ENCODE results near the gene HSD11B1. TPM values are rescaled to one million over a fixed set of nuclear protein-coding genes. Genes with fewer than 3 reads are reported as not detected.

The HSD11B1 gene
- total RNA-seq, 1 experiment from 2014 or later: not detected

- TF ChIP-seq ATF6 (CRISPR knock-in tag; IDR thresholded peaks at IDR 0.05): no peak
Measured at GRCh38 chr1:209727785-209728184, 23.1 kb downstream of the HSD11B1 start (continued).

- no peak overlapping the region for H3K27ac Mint-ChIP-seq
- no peak overlapping the region for H3K4me3 Mint-ChIP-seq
Measured at GRCh38 chr1:209728466-209728865, 23.8 kb downstream of the HSD11B1 start.

GRCh38 chr1:209729436-209729835 lies 24.8 kb downstream of the HSD11B1 start:
- DNase-seq (ENCODE audit: low spot score) (no peak), ATAC-seq (no peak)
- H3K36me3 Mint-ChIP-seq: no peaks in the 10 kb centered on the region
- no peak for TF ChIP-seq KAT7 (CRISPR knock-in tag; IDR thresholded peaks at IDR 0.05; ENCODE audit: borderline replicate concordance)
- no peak for TF ChIP-seq RORB (CRISPR knock-in tag; IDR thresholded peaks at IDR 0.05)
- no peak for TF ChIP-seq FOXP4 (CRISPR knock-in tag; IDR thresholded peaks at IDR 0.05)
- no peak for TF ChIP-seq GABPB1 (CRISPR knock-in tag; IDR thresholded peaks at IDR 0.05)
- TF ChIP-seq ZSCAN18 (CRISPR knock-in tag; IDR thresholded peaks at IDR 0.05): no peak
- TF ChIP-seq IRF1 (CRISPR knock-in tag; IDR thresholded peaks at IDR 0.05): no peak
- H3K4me3 Mint-ChIP-seq: no peak overlapping the region
- H3K27me3 Mint-ChIP-seq (ENCODE audit: low read depth): peaks cover 13% of the 10 kb centered on the region
- no peaks in the 10 kb centered on the region for H3K4me1 Mint-ChIP-seq
- no peaks in the 10 kb centered on the region for H3K9me3 Mint-ChIP-seq
- H3K27ac Mint-ChIP-seq: no peak overlapping the region
- CTCF ChIA-PET: no interaction called here
- POLR2A ChIA-PET: no interaction called here

More at GRCh38 chr1:209728466-209728865, 23.8 kb downstream of the HSD11B1 start:
- Mint-ChIP-seq H3K9me3 (no peaks in the 10 kb centered on the region), H3K36me3 (no peaks in the 10 kb centered on the region), H3K27me3 (ENCODE audit: low read depth) (peaks cover 13% of the 10 kb centered on the region), H3K4me1 (no peaks in the 10 kb centered on the region)
- ChIA-PET CTCF (interaction anchor here (0.7 kb wide), 1 partner anchor 19 kb away, joined by 3 read pairs; no protein-coding TSS in a partner anchor), POLR2A (no interaction called here)
- ATAC-seq (no peak), DNase-seq (ENCODE audit: low spot score) (no peak)
- TF ChIP-seq FOXP1 (CRISPR knock-in tag; IDR thresholded peaks at IDR 0.05; ENCODE audit: borderline replicate concordance) (no peak), MLX (CRISPR knock-in tag; IDR thresholded peaks at IDR 0.05) (no peak), ZNF232 (CRISPR knock-in tag; IDR thresholded peaks at IDR 0.05) (no peak), ESRRA (CRISPR knock-in tag; IDR thresholded peaks at IDR 0.05; ENCODE audit: borderline replicate concordance) (no peak), KAT7 (CRISPR knock-in tag; IDR thresholded peaks at IDR 0.05; ENCODE audit: borderline replicate concordance) (no peak), TCF7 (CRISPR knock-in tag; IDR thresholded peaks at IDR 0.05; ENCODE audit: low read depth) (no peak), SMAD4 (CRISPR knock-in tag; IDR thresholded peaks at IDR 0.05) (no peak)

GRCh38 chr1:209732725-209733124 lies 28.1 kb downstream of the HSD11B1 start:
- TF ChIP-seq TEAD4 (CRISPR knock-in tag; IDR thresholded peaks at IDR 0.05) (no peak), ZSCAN18 (CRISPR knock-in tag; IDR thresholded peaks at IDR 0.05) (no peak), FOXP1 (CRISPR knock-in tag; IDR thresholded peaks at IDR 0.05; ENCODE audit: borderline replicate concordance) (no peak)
- no peaks in the 10 kb centered on the region for H3K36me3 Mint-ChIP-seq
- POLR2A ChIA-PET: no interaction called here
- no peak overlapping the region for H3K4me3 Mint-ChIP-seq
- H3K4me1 Mint-ChIP-seq: no peaks in the 10 kb centered on the region
- DNase-seq (ENCODE audit: low spot score) (no peak), ATAC-seq (no peak)
- peaks cover 21% of the 10 kb centered on the region for H3K27me3 Mint-ChIP-seq (ENCODE audit: low read depth)
- CTCF ChIA-PET: no interaction called here
- H3K27ac Mint-ChIP-seq: no peak overlapping the region
- no peaks in the 10 kb centered on the region for H3K9me3 Mint-ChIP-seq
